Left lung (tissue), 10 donors: ENCODE data around the gene TNFRSF19. TPM values are rescaled to one million over a fixed set of nuclear protein-coding genes. Genes with fewer than 3 reads are reported as not detected.
A peak's percentile ranks its signal among the peaks of the same experiment; 100 is the strongest.

Experiments used
- ATAC-seq: fragments of 200-7000 bp; cut with Tn5 transposase; one replicate; pipeline ENCODE4 v1.9.1; 2020; ENCODE audit warnings: moderate library complexity
- DNase-seq, 4 donors: peaks; one replicate each; pipeline ENCODE4 v3.0.0-alpha.2; 2013 to 2020
- H3K27ac ChIP-seq, 2 donors: fragments of 200-600 bp; sonication (generic) in 1 of 2; one replicate each; pipeline versions ENCODE4 v1.5.0 to v1.8.0; 2020 to 2021
- H3K27me3 ChIP-seq, 2 donors: fragments of 200-600 bp; sonication (generic) in 1 of 2; one replicate each; pipeline versions ENCODE4 v1.5.0 to v1.8.0; 2020 to 2021
- H3K36me3 ChIP-seq, 2 donors: fragments of 200-600 bp; sonication (generic) in 1 of 2; one replicate each; pipeline versions ENCODE4 v1.5.0 to v1.8.0; 2020 to 2021
- H3K4me1 ChIP-seq, 2 donors: fragments of 200-600 bp; one replicate each; pipeline ENCODE4 v1.8.0; 2021
- H3K4me3 ChIP-seq, 2 donors: fragments of 200-600 bp; sonication (generic) in 1 of 2; one replicate each; pipeline versions ENCODE4 v1.5.0 to v1.8.0; 2020 to 2021; ENCODE audit warnings: mild to moderate bottlenecking in 1 of 2
- H3K9me3 ChIP-seq, 2 donors: fragments of 200-600 bp; sonication (generic) in 1 of 2; one replicate each; pipeline versions ENCODE4 v1.5.0 to v1.8.0; 2020 to 2021
- intact Hi-C, 2 donors: fragments of 100-400 bp; cut with DNase I; formaldehyde crosslinking; loops; one replicate each; pipeline versions ENCODE4 v1.11.2 to v1.14.2; 2022
- polyA plus RNA-seq, 6 donors: library from polyadenylated mRNA; unstranded; fragments of 120-200 nt; gene quantifications; one replicate each; pipeline ENCODE4 v1.2.1, GENCODE V29; 2013; ENCODE audit not compliant: insufficient read length in 6 of 6
- total RNA-seq, 2 donors: library from RNA; stranded (reverse); fragmentation: NEBNext Ultra II Directional; extraction: Animal tissue kit (Norgen Biotek cat#: 25700); gene quantifications; one replicate each; pipeline ENCODE4 v1.2.1, GENCODE V29; 2021
- TF ChIP-seq, protein P1 (sequence below), 2 donors: fragments of 200-600 bp; sonication (generic) in 1 of 2; IDR thresholded peaks; one replicate each; pipeline versions ENCODE4 v1.5.0 to v1.8.0; 2021; ENCODE audit warnings: antibody characterized with exemption in 2 of 2
- donor health status: DM: no; HTN: yes; CAD: no.
- donor health status: DM: no; HTN: no; CAD: no.

The TNFRSF19 gene
- total and polyA plus RNA-seq, 8 donors, result 28.1 to 97.1 (median 87.5) TPM

DNA sequence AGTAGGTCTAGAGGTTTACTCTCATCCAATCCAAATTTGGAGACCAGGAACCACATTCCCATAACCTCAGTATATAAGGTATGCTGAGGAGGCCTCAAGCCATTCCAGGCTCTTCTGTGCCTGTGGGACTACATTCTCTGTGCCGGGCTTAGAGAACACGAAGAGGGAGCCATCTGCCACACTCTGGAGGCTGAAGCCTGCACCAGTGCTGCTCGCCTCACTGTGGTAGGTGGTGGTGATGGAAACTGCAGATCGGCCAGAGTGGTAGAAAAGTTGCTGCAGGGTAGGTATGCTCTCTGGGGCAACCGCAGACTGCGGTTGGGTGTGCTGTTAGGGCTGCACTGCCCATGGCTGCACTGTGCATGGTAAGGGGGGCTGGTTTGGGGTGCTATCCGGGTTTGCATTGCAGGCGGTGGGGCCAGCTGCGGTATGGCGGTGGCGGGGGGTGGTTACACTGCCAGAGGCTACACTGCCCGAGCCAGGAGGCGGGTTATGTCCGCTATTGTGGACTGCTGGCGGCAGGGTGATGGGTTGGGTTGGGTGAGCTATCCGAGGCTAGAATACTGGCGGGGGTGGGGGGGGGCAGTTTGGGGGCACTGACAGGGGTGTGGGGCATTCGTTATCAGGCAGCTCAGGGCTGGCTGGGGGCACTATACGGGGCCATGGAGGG is 145.0 kb downstream of the TNFRSF19 start:
- Histone ChIP-seq H3K4me1 (no peaks in the 10 kb centered on the region), H3K27ac (no peak overlapping the region), H3K4me3 (no peak overlapping the region), H3K9me3 (no peaks in the 10 kb centered on the region), H3K27me3 (no peaks in the 10 kb centered on the region), H3K36me3 (no peaks in the 10 kb centered on the region)
- TF ChIP-seq, protein P1, sequence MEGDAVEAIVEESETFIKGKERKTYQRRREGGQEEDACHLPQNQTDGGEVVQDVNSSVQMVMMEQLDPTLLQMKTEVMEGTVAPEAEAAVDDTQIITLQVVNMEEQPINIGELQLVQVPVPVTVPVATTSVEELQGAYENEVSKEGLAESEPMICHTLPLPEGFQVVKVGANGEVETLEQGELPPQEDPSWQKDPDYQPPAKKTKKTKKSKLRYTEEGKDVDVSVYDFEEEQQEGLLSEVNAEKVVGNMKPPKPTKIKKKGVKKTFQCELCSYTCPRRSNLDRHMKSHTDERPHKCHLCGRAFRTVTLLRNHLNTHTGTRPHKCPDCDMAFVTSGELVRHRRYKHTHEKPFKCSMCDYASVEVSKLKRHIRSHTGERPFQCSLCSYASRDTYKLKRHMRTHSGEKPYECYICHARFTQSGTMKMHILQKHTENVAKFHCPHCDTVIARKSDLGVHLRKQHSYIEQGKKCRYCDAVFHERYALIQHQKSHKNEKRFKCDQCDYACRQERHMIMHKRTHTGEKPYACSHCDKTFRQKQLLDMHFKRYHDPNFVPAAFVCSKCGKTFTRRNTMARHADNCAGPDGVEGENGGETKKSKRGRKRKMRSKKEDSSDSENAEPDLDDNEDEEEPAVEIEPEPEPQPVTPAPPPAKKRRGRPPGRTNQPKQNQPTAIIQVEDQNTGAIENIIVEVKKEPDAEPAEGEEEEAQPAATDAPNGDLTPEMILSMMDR (IDR thresholded peaks at IDR 0.05), result no peak
- no peak for ATAC-seq
- intact Hi-C loops, result loop anchor here in 1 of 2 donors (10.0 kb wide), 1 partner anchor 160 kb away; no protein-coding TSS in a partner anchor
- peak in 1 of 4 donors; percentile 38 for DNase-seq

DNA sequence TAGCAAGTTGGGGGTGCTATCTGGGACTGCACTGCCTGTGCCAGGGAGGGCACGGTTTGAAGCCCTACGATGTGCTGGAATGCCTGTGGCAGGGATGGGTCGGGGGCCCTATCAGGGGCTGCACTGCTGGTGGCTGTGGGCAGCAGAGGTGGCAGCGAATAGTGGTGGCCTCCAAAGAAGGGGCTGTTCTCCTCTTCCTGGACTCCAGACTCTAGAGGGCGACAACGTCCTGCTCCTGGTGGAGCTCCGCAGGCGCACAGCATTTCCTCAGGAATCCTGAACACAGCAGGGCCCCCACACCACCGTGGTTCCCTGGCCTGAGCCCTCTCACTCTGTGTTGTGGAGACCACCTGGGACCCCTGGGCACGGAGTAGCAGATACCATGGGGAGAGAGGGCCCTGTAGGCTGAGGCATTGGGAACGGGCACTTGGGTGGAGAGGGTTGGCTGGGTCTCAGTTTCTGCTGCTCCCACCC is 145.6 kb downstream of the TNFRSF19 start:
- Histone ChIP-seq H3K36me3 (no peaks in the 10 kb centered on the region), H3K27me3 (no peaks in the 10 kb centered on the region), H3K27ac (no peak overlapping the region), H3K4me1 (no peaks in the 10 kb centered on the region), H3K9me3 (no peaks in the 10 kb centered on the region), H3K4me3 (no peak overlapping the region)
- intact Hi-C loops, result loop anchor here in 1 of 2 donors (10.0 kb wide), 1 partner anchor 159 kb away; no protein-coding TSS in a partner anchor
- TF ChIP-seq, protein P1 (IDR thresholded peaks at IDR 0.05), result peak in 1 of 2 donors; percentile 22
- DNase-seq (peak in 1 of 4 donors; percentile 28), ATAC-seq (peak; percentile 90)

DNA sequence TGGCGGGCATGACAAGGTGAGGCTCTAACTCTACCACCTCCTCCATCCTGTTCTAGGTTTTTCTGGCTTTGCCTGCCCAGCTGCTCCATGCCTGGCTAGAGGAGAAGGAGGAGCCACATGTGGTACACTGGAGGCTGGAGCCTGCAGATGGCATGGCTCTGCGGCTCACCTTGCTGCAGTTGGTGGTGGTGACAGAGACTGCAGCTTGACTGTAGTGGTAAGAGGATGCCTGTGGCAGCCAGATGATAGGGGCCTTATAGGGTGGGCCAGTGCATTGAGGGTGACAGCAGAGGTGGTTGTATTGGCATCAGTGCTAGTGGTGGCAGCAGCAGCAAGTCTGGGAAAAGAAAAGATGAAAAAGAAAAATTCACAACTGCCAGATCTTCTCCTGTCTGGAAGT is 146.2 kb downstream of the TNFRSF19 start:
- DNase-seq, result no peak
- Histone ChIP-seq H3K36me3 (no peaks in the 10 kb centered on the region), H3K27ac (no peak overlapping the region), H3K27me3 (no peaks in the 10 kb centered on the region), H3K9me3 (no peaks in the 10 kb centered on the region), H3K4me3 (no peak overlapping the region), H3K4me1 (no peaks in the 10 kb centered on the region)
- ATAC-seq, result no peak
- intact Hi-C loops, result loop anchor here in 1 of 2 donors (10.0 kb wide), 1 partner anchor 158 kb away; no protein-coding TSS in a partner anchor
- TF ChIP-seq, protein P1 (IDR thresholded peaks at IDR 0.05), result no peak

DNA sequence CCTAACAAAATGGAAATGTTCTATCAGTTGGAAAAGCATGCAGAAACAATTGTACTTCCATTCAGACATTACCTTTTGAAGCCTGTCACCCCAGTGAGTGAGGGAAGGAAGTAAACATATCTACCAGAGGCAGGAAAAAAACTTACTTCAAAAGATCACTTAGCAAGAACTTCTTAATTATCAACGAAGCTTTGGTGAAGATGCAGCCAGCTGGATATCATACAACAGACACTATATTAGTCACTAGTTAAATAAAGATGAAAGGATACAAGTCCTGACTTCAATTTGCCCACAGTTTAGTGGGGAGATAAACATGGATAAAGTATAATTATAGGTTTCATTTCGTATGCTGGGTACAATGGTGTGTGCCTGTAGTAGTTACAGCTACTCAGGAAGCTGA is 148.8 kb downstream of the TNFRSF19 start:
- H3K27ac ChIP-seq, result no peak overlapping the region
- TF ChIP-seq, protein P1 (IDR thresholded peaks at IDR 0.05), result no peak
- no peak for DNase-seq
- H3K4me3 ChIP-seq, result no peak overlapping the region
- H3K27me3 ChIP-seq, result no peaks in the 10 kb centered on the region
- no peak for ATAC-seq
- no peaks in the 10 kb centered on the region for H3K36me3 ChIP-seq
- peaks cover 0 to 7% of the 10 kb centered on the region in 2 donors for H3K4me1 ChIP-seq
- H3K9me3 ChIP-seq, result no peaks in the 10 kb centered on the region
- intact Hi-C loops, result loop anchor here in 1 of 2 donors (10.0 kb wide), 1 partner anchor 156 kb away; no protein-coding TSS in a partner anchor

DNA sequence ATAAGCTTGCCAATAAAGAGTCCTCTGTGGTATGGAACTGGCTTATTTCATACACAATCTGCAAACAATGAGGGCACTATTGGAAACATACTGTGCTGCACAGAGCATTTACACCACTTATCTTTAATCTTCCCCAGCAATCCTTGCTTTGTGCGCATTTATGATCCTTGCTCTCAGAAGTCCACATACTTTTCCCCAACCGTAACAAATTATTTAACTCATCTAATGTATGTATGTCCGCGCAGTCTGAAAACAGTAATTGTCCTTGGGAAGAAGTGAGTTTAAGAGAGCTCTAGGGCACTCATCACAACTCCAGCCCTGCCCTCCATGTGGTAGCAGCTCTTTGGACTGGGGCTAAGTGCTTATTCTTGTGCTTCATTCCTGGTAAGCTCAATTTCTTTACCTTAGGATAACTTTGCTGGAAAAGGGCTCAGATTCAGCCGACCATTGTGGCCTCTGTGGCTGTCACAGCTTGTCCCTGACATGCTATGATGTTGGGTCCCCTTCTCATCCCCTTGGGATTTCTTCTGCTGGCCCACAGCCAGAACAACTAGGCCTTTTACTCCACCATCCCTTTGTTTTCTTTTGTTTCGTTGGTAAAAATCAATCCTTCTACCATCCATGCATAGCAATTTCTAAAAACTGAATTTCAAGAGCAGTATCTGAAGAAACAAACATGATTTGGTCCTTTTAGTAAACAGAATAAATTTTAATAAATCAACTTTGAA is 152.7 kb downstream of the TNFRSF19 start:
- TF ChIP-seq, protein P1 (IDR thresholded peaks at IDR 0.05), result no peak
- intact Hi-C loops, result no loop called here
- peak overlapping the region; percentile 24 to 34 for H3K27ac ChIP-seq

More for the DNA sequence above, 152.7 kb downstream of the TNFRSF19 start:
- peak; percentile 67 for ATAC-seq
- no peaks in the 10 kb centered on the region for H3K9me3 ChIP-seq
- peaks cover 0 to 11% of the 10 kb centered on the region in 2 donors for H3K4me1 ChIP-seq
- no peak overlapping the region for H3K4me3 ChIP-seq
- H3K27me3 ChIP-seq, result no peaks in the 10 kb centered on the region
- H3K36me3 ChIP-seq, result no peaks in the 10 kb centered on the region
- DNase-seq, result no peak
